Uterus (tissue), 4 donors: Measurements from ENCODE around the gene SMIM38. TPM values are rescaled to one million over a fixed set of nuclear protein-coding genes. Genes with fewer than 3 reads are reported as not detected.

Experiments
- DNase-seq, 2 donors: peaks; one replicate each; pipeline ENCODE4 v3.0.0-alpha.2; 2019 to 2020
- H3K27ac ChIP-seq, 2 donors: fragments of 200-600 bp; sonication (generic); 1 replicate in 1 of 2; 2 replicates in 1 of 2; pipeline ENCODE4 v1.5.1; 2016 to 2018
- H3K27me3 ChIP-seq, 2 donors: fragments of 200-600 bp; sonication (generic); one replicate each; pipeline ENCODE4 v1.5.1; 2018 to 2019; ENCODE audit warnings: control low read depth in 1 of 2
- H3K36me3 ChIP-seq, 2 donors: fragments of 200-600 bp; sonication (generic); one replicate each; pipeline ENCODE4 v1.5.1; 2019; ENCODE audit warnings: control low read depth in 1 of 2
- H3K4me1 ChIP-seq, 2 donors: fragments of 200-600 bp; sonication (generic); one replicate each; pipeline ENCODE4 v1.5.1; 2018 to 2019; ENCODE audit warnings: control low read depth in 1 of 2
- H3K4me3 ChIP-seq, 2 donors: fragments of 200-600 bp; sonication (generic); 1 replicate in 1 of 2; 2 replicates in 1 of 2; pipeline ENCODE4 v1.5.1; 2018 to 2019; ENCODE audit warnings: mild to moderate bottlenecking in 1 of 2
- H3K9me3 ChIP-seq, 2 donors: fragments of 200-600 bp; sonication (generic); one replicate each; pipeline ENCODE4 v1.5.1; 2019; ENCODE audit warnings: control low read depth in 1 of 2
- CTCF ChIP-seq, 4 experiments: fragments of 200-600 bp in 2 of 4; fragments of 450-650 bp in 2 of 4; sonication (generic) in 2 of 4; IDR thresholded peaks; one replicate each; pipeline ENCODE4 v1.5.1; 2016 to 2019; ENCODE audit warnings: antibody characterized with exemption in 4 of 4, mild to moderate bottlenecking in 2 of 4, moderate library complexity in 1 of 4
- POLR2A ChIP-seq, 2 donors: fragments of 450-650 bp; IDR thresholded peaks; one replicate each; pipeline ENCODE4 v1.6.1; 2016; ENCODE audit warnings: antibody characterized with exemption in 2 of 2, mild to moderate bottlenecking in 1 of 2, moderate library complexity in 1 of 2
- intact Hi-C: fragments of 100-400 bp; cut with DNase I; formaldehyde crosslinking; loops from one replicate; pipeline ENCODE4 v1.15.1; 2023; ENCODE audit warnings: low total_unique reads
- total RNA-seq, 4 donors: library from RNA; depleted of rRNA in 3 of 4; stranded (reverse); fragments of >200 nt in 3 of 4; gene quantifications; one replicate each; pipeline versions ENCODE4 v1.1.0 to v1.2.4, GENCODE V29; 2014 to 2023
- donor health status: DM: yes; HTN: yes; CAD: no.

The SMIM38 gene
- total RNA-seq, 4 donors from 2014 or later = 0.29 to 7.5 (median 1.7) TPM

- no peaks in the 10 kb centered on the region for H3K4me1 ChIP-seq
- intact Hi-C loops = no loop called here
- no peaks in the 10 kb centered on the region for H3K27me3 ChIP-seq
- no peak for TF ChIP-seq CTCF (IDR thresholded peaks at IDR 0.05)
- no peak for TF ChIP-seq POLR2A (IDR thresholded peaks at IDR 0.05)
- no peak overlapping the region for H3K27ac ChIP-seq
- no peaks in the 10 kb centered on the region for H3K36me3 ChIP-seq
- DNase-seq = no peak
- H3K4me3 ChIP-seq = no peak overlapping the region
- H3K9me3 ChIP-seq = no peaks in the 10 kb centered on the region
Measured at GRCh38 chr11:69196783-69197169, 41.0 kb downstream of the SMIM38 start.

- H3K4me1 ChIP-seq = no peaks in the 10 kb centered on the region
- no peaks in the 10 kb centered on the region for H3K36me3 ChIP-seq
- DNase-seq = no peak
- TF ChIP-seq CTCF (IDR thresholded peaks at IDR 0.05) (no peak), POLR2A (IDR thresholded peaks at IDR 0.05) (no peak)
- no peak overlapping the region for H3K27ac ChIP-seq
- no peaks in the 10 kb centered on the region for H3K9me3 ChIP-seq
- no peak overlapping the region for H3K4me3 ChIP-seq
- no peaks in the 10 kb centered on the region for H3K27me3 ChIP-seq
- intact Hi-C loops = no loop called here
Measured at GRCh38 chr11:69198891-69199582, 43.3 kb downstream of the SMIM38 start.

- TF ChIP-seq POLR2A (IDR thresholded peaks at IDR 0.05) (no peak), CTCF (IDR thresholded peaks at IDR 0.05) (no peak)
- no peaks in the 10 kb centered on the region for H3K36me3 ChIP-seq
- H3K4me1 ChIP-seq = no peaks in the 10 kb centered on the region
- H3K27me3 ChIP-seq = no peaks in the 10 kb centered on the region
- no peak for DNase-seq
- no peak overlapping the region for H3K27ac ChIP-seq
- no peak overlapping the region for H3K4me3 ChIP-seq
- no peaks in the 10 kb centered on the region for H3K9me3 ChIP-seq
- intact Hi-C loops = no loop called here
Measured at GRCh38 chr11:69199583-69200315, 44.0 kb downstream of the SMIM38 start.

- DNase-seq = no peak
- no peaks in the 10 kb centered on the region for H3K4me1 ChIP-seq
- no peaks in the 10 kb centered on the region for H3K36me3 ChIP-seq
- no peak overlapping the region for H3K27ac ChIP-seq
- H3K27me3 ChIP-seq = no peaks in the 10 kb centered on the region
- TF ChIP-seq CTCF (IDR thresholded peaks at IDR 0.05) (no peak), POLR2A (IDR thresholded peaks at IDR 0.05) (no peak)
- intact Hi-C loops = no loop called here
- H3K9me3 ChIP-seq = no peaks in the 10 kb centered on the region
- H3K4me3 ChIP-seq = no peak overlapping the region
Measured at GRCh38 chr11:69200331-69201065, 44.8 kb downstream of the SMIM38 start.

- no peaks in the 10 kb centered on the region for H3K27me3 ChIP-seq
- no peak overlapping the region for H3K4me3 ChIP-seq
- no peaks in the 10 kb centered on the region for H3K36me3 ChIP-seq
- H3K27ac ChIP-seq = no peak overlapping the region
- no peak for DNase-seq
- no peaks in the 10 kb centered on the region for H3K4me1 ChIP-seq
- no peaks in the 10 kb centered on the region for H3K9me3 ChIP-seq
- no peak for TF ChIP-seq POLR2A (IDR thresholded peaks at IDR 0.05)
- TF ChIP-seq CTCF (IDR thresholded peaks at IDR 0.05) = no peak
- intact Hi-C loops = no loop called here
Measured at GRCh38 chr11:69201066-69201365, 45.3 kb downstream of the SMIM38 start.
